ENCODE measurements around the gene CASP2. TPM values are rescaled to one million over a fixed set of nuclear protein-coding genes. Genes with fewer than 3 reads are reported as not detected.

Gene CASP2
- total RNA-seq, 1 donor from 2014 or later, result 6.8 TPM

- Histone ChIP-seq H3K4me3 (ENCODE audit: low read depth, low read length) (no peak overlapping the region), H3K36me3 (ENCODE audit: control insufficient read depth, insufficient read depth, low read length) (no peaks in the 10 kb centered on the region), H3K27me3 (ENCODE audit: control insufficient read depth, insufficient read depth, low read length) (no peaks in the 10 kb centered on the region)
- DNase-seq (ENCODE audit: low read depth) (no peak), FAIRE-seq (no peak)
- TF ChIP-seq CTCF (IDR thresholded peaks at IDR 0.05; ENCODE audit: insufficient read depth, low read length, severe bottlenecking), result no peak
Observed at GRCh38 chr7:143329471-143330170, 41.5 kb downstream of the CASP2 start.

- no peak overlapping the region for H3K4me3 ChIP-seq (ENCODE audit: low read depth, low read length)
- no peak for TF ChIP-seq CTCF (IDR thresholded peaks at IDR 0.05; ENCODE audit: insufficient read depth, low read length, severe bottlenecking)
- H3K27me3 ChIP-seq (ENCODE audit: control insufficient read depth, insufficient read depth, low read length), result no peaks in the 10 kb centered on the region
- DNase-seq (ENCODE audit: low read depth), result peak; percentile 91
- no peaks in the 10 kb centered on the region for H3K36me3 ChIP-seq (ENCODE audit: control insufficient read depth, insufficient read depth, low read length)
- FAIRE-seq, result peak; percentile 62
Observed at GRCh38 chr7:143331179-143331801, 43.1 kb downstream of the CASP2 start.

GRCh38 chr7:143334244-143334643 is 46.1 kb downstream of the CASP2 start:
- H3K27me3 ChIP-seq (ENCODE audit: control insufficient read depth, insufficient read depth, low read length), result no peaks in the 10 kb centered on the region
- no peak for TF ChIP-seq CTCF (IDR thresholded peaks at IDR 0.05; ENCODE audit: insufficient read depth, low read length, severe bottlenecking)
- H3K36me3 ChIP-seq (ENCODE audit: control insufficient read depth, insufficient read depth, low read length), result no peaks in the 10 kb centered on the region
- FAIRE-seq (no peak), DNase-seq (ENCODE audit: low read depth) (peak; percentile 55)
- no peak overlapping the region for H3K4me3 ChIP-seq (ENCODE audit: low read depth, low read length)

GRCh38 chr7:143337216-143337615 is 49.1 kb downstream of the CASP2 start:
- FAIRE-seq (no peak), DNase-seq (ENCODE audit: low read depth) (no peak)
- H3K36me3 ChIP-seq (ENCODE audit: control insufficient read depth, insufficient read depth, low read length), result no peaks in the 10 kb centered on the region
- H3K4me3 ChIP-seq (ENCODE audit: low read depth, low read length), result no peak overlapping the region
- H3K27me3 ChIP-seq (ENCODE audit: control insufficient read depth, insufficient read depth, low read length), result no peaks in the 10 kb centered on the region
- TF ChIP-seq CTCF (IDR thresholded peaks at IDR 0.05; ENCODE audit: insufficient read depth, low read length, severe bottlenecking), result no peak

GRCh38 chr7:143341842-143342241 is 53.7 kb downstream of the CASP2 start:
- DNase-seq (ENCODE audit: low read depth) (no peak), FAIRE-seq (no peak)
- Histone ChIP-seq H3K36me3 (ENCODE audit: control insufficient read depth, insufficient read depth, low read length) (no peaks in the 10 kb centered on the region), H3K27me3 (ENCODE audit: control insufficient read depth, insufficient read depth, low read length) (peaks cover 2% of the 10 kb centered on the region), H3K4me3 (ENCODE audit: low read depth, low read length) (no peak overlapping the region)
- TF ChIP-seq CTCF (IDR thresholded peaks at IDR 0.05; ENCODE audit: insufficient read depth, low read length, severe bottlenecking), result no peak

All from bronchial epithelial cell (primary cell).